Mesenchymal stem cell (in vitro differentiated cells and primary cell): ENCODE results near the gene GADD45B. TPM values are rescaled to one million over a fixed set of nuclear protein-coding genes. Genes with fewer than 3 reads are reported as not detected.

Experiments used
- small RNA-seq: library from polyadenylated mRNA; stranded (forward); fragments of <200 nt; extraction: miRNeasy Mini kit (QIAGEN cat#:217004); gene quantifications from one replicate; pipeline ENCODE3, GENCODE V24; 2013; ENCODE audit warnings: low read depth

The GADD45B gene

Small RNA genes lying within 50 kb of the gene (small RNA-seq; reads per million reads assigned to genes)
- not detected for gene RNU6-993P
